Astrocyte of the hippocampus (primary cell): ENCODE data around the gene PCYT1A.
"Not testable (repeated sequence)": the region's sequence is repeated elsewhere in the genome, so short reads cannot be mapped to it uniquely, and the experiment has no call there.

ENCODE experiments used
- DNase-seq: peaks from one replicate; pipeline ENCODE4 v3.0.0; 2011; ENCODE audit warnings: low read depth, low spot score

Gene PCYT1A

GRCh38 chr3:196214783-196215441, 72.6 kb downstream of the PCYT1A start:
- DNase-seq = no peak

GRCh38 chr3:196210673-196211556, 76.6 kb downstream of the PCYT1A start, which contains the start of gene ZDHHC19:
Gene ZDHHC19, minus strand, starts transcription at chr3:196211400. Its CDS starts 85 bp downstream, at chr3:196211315.
- no peak for DNase-seq

- not testable (repeated sequence) for DNase-seq
Observed at GRCh38 chr3:196209944-196210672, 77.4 kb downstream of the PCYT1A start.

GRCh38 chr3:196208942-196209695, 78.4 kb downstream of the PCYT1A start:
- DNase-seq = no peak

GRCh38 chr3:196207833-196208607, 79.5 kb downstream of the PCYT1A start:
- DNase-seq = no peak

- no peak for DNase-seq
Observed at GRCh38 chr3:196207159-196207832, 80.2 kb downstream of the PCYT1A start.

- DNase-seq = not testable (repeated sequence)
Observed at GRCh38 chr3:196205442-196206205, 81.9 kb downstream of the PCYT1A start.

GRCh38 chr3:196203846-196204245, 83.7 kb downstream of the PCYT1A start:
- no peak for DNase-seq

- peak; percentile 41 for DNase-seq
Observed at GRCh38 chr3:196202516-196202970, 85.0 kb downstream of the PCYT1A start.

- DNase-seq = no peak
Observed at GRCh38 chr3:196198771-196199753, 88.5 kb downstream of the PCYT1A start.

GRCh38 chr3:196198081-196198675, 89.3 kb downstream of the PCYT1A start:
- DNase-seq = no peak

- no peak for DNase-seq
Observed at GRCh38 chr3:196197524-196197923, 90.0 kb downstream of the PCYT1A start.

- no peak for DNase-seq
Observed at GRCh38 chr3:196195664-196196265, 91.8 kb downstream of the PCYT1A start.

- DNase-seq = no peak
Observed at GRCh38 chr3:196194542-196194915, 93.0 kb downstream of the PCYT1A start.

- DNase-seq = peak; percentile 28
Observed at GRCh38 chr3:196193736-196194541, 93.6 kb downstream of the PCYT1A start.

- DNase-seq = no peak
Observed at GRCh38 chr3:196193133-196193735, 94.3 kb downstream of the PCYT1A start.
